DOHH2 (cell line): ENCODE data around the gene ZNF280D.

ENCODE experiments used
- H3F3A ChIP-seq: fragments of 200-600 bp; sonication (generic), shearing (Covaris generic); 2 replicates; pipeline ENCODE4 v1.6.0; 2016; ENCODE audit warnings: antibody characterized with exemption, mild to moderate bottlenecking; ENCODE audit not compliant: control insufficient read depth, insufficient read depth
- H3K27ac ChIP-seq: fragments of 200-600 bp; sonication (generic); 2 replicates; pipeline ENCODE4 v1.5.1; 2014; ENCODE audit warnings: low read depth, mild to moderate bottlenecking, low read length, moderate library complexity
- H3K27me3 ChIP-seq: fragments of 200-600 bp; sonication (generic); 2 replicates; pipeline ENCODE4 v1.6.1; 2014; ENCODE audit warnings: mild to moderate bottlenecking, low read length, mixed read lengths; ENCODE audit not compliant: control insufficient read depth
- H3K36me3 ChIP-seq: fragments of 200-600 bp; sonication (generic); 2 replicates; pipeline ENCODE4 v1.6.1; 2014; ENCODE audit warnings: mild to moderate bottlenecking, low read length, moderate library complexity, mixed read lengths; ENCODE audit not compliant: control insufficient read depth
- H3K4me1 ChIP-seq: fragments of 200-600 bp; sonication (generic); 2 replicates; pipeline ENCODE4 v1.6.1; 2014; ENCODE audit warnings: mild to moderate bottlenecking, low read length, mixed read lengths; ENCODE audit not compliant: control insufficient read depth
- H3K4me2 ChIP-seq: fragments of 200-600 bp; sonication (generic); 2 replicates; pipeline ENCODE4 v1.6.0; 2014; ENCODE audit warnings: mild to moderate bottlenecking, low read length, moderate library complexity
- H3K4me3 ChIP-seq: fragments of 200-600 bp; sonication (generic); 2 replicates; pipeline ENCODE4 v1.5.1; 2014; ENCODE audit warnings: mild to moderate bottlenecking, low read length, mixed read lengths
- H3K79me2 ChIP-seq: fragments of 200-600 bp; sonication (generic); 2 replicates; pipeline ENCODE4 v1.6.1; 2014; ENCODE audit warnings: mild to moderate bottlenecking, low read length, mixed read lengths; ENCODE audit not compliant: control insufficient read depth
- H3K9me2 ChIP-seq: fragments of 200-600 bp; sonication (generic); replicated peaks from 2 replicates; pipeline ENCODE4 v1.6.1; 2014; ENCODE audit warnings: mild to moderate bottlenecking, low read length, mixed read lengths; ENCODE audit not compliant: control insufficient read depth
- H3K9me3 ChIP-seq: fragments of 200-600 bp; sonication (generic); 2 replicates; pipeline ENCODE4 v1.6.1; 2014; ENCODE audit warnings: antibody characterized with exemption, low read length, mixed read lengths; ENCODE audit not compliant: control insufficient read depth, insufficient read depth
- H4K20me1 ChIP-seq: fragments of 200-600 bp; sonication (generic); 2 replicates; pipeline ENCODE4 v1.6.0; 2014; ENCODE audit warnings: low read depth, mild to moderate bottlenecking, antibody characterized with exemption, low read length, moderate library complexity; ENCODE audit not compliant: control insufficient read depth, insufficient read depth
- CTCF ChIP-seq: fragments of 200-600 bp; sonication (generic); IDR thresholded peaks from one replicate; pipeline ENCODE4 v1.5.1; 2014; ENCODE audit warnings: antibody characterized with exemption, mild to moderate bottlenecking, low read depth, low read length; ENCODE audit not compliant: poor library complexity, severe bottlenecking
- EZH2phosphoT487 ChIP-seq: fragments of 200-600 bp; sonication (generic); IDR thresholded peaks from 2 replicates; pipeline ENCODE4 v1.6.1; 2017; ENCODE audit warnings: borderline replicate concordance, mild to moderate bottlenecking, antibody characterized with exemption, low read length, moderate library complexity, mixed read lengths

Gene ZNF280D

GRCh38 chr15:56587686-56588085 is 145.6 kb downstream of the ZNF280D start:
- no peak overlapping the region for H3K27ac ChIP-seq
- H3K4me1 ChIP-seq = no peaks in the 10 kb centered on the region
- H3K36me3 ChIP-seq = no peaks in the 10 kb centered on the region
- H3F3A ChIP-seq = no peaks in the 10 kb centered on the region
- no peak overlapping the region for H3K4me2 ChIP-seq
- TF ChIP-seq EZH2phosphoT487 (no peak), CTCF (no peak)
- H4K20me1 ChIP-seq = no peaks in the 10 kb centered on the region
- H3K79me2 ChIP-seq = no peaks in the 10 kb centered on the region
- no peak overlapping the region for H3K4me3 ChIP-seq
- no peaks in the 10 kb centered on the region for H3K9me2 ChIP-seq
- H3K9me3 ChIP-seq = peaks cover 26% of the 10 kb centered on the region; the same call in 1 of the 2 replicates
- H3K27me3 ChIP-seq = no peaks in the 10 kb centered on the region

GRCh38 chr15:56586206-56586605 is 147.1 kb downstream of the ZNF280D start:
- Histone ChIP-seq H3K27me3 (no peaks in the 10 kb centered on the region), H3K4me3 (no peak overlapping the region), H3K4me1 (no peaks in the 10 kb centered on the region), H3K4me2 (no peak overlapping the region), H3K9me3 (peaks cover 26% of the 10 kb centered on the region; the same call in 1 of the 2 replicates), H3F3A (no peaks in the 10 kb centered on the region), H3K9me2 (no peaks in the 10 kb centered on the region), H3K27ac (no peak overlapping the region), H3K79me2 (no peaks in the 10 kb centered on the region), H4K20me1 (no peaks in the 10 kb centered on the region), H3K36me3 (no peaks in the 10 kb centered on the region)
- TF ChIP-seq EZH2phosphoT487 = no peak
- TF ChIP-seq CTCF = no peak

GRCh38 chr15:56582785-56583184 is 150.5 kb downstream of the ZNF280D start:
- Histone ChIP-seq H3F3A (no peaks in the 10 kb centered on the region), H4K20me1 (no peaks in the 10 kb centered on the region), H3K4me2 (no peak overlapping the region), H3K36me3 (no peaks in the 10 kb centered on the region), H3K4me1 (no peaks in the 10 kb centered on the region), H3K27ac (no peak overlapping the region), H3K9me2 (no peaks in the 10 kb centered on the region), H3K27me3 (no peaks in the 10 kb centered on the region), H3K4me3 (no peak overlapping the region), H3K9me3 (peaks cover 19% of the 10 kb centered on the region; the same call in 1 of the 2 replicates), H3K79me2 (no peaks in the 10 kb centered on the region)
- no peak for TF ChIP-seq EZH2phosphoT487
- TF ChIP-seq CTCF = no peak
